HepG2 (cell line): ENCODE data around the gene CDCA5. TPM values are rescaled to one million over a fixed set of nuclear protein-coding genes. Genes with fewer than 3 reads are reported as not detected.

ENCODE experiments used
- CREBL2 ChIP-seq: sonication (generic); formaldehyde crosslinking; IDR thresholded peaks from 2 replicates; pipeline ENCODE4 v1.8.1; 2023; ENCODE audit warnings: missing genetic modification reagents, mild to moderate bottlenecking, borderline replicate concordance
- HIC2 ChIP-seq: sonication (generic); formaldehyde crosslinking; IDR thresholded peaks from 2 replicates; pipeline ENCODE4 v1.9.0; 2022; ENCODE audit warnings: low read depth, missing genetic modification reagents
- IKZF1 ChIP-seq: fragments of 450-650 bp; IDR thresholded peaks from 2 replicates; pipeline ENCODE4 v1.7.1; 2016
- JUNB ChIP-seq: sonication (generic); formaldehyde crosslinking; IDR thresholded peaks from 2 replicates; pipeline ENCODE4 v1.8.0; 2022; ENCODE audit warnings: missing genetic modification reagents, mild to moderate bottlenecking, borderline replicate concordance
- MAFK ChIP-seq, 2 experiments: IDR thresholded peaks in 1 of 2; conservative IDR thresholded peaks in 1 of 2; 2 replicates each; pipeline ENCODE4 v1.6.1; 2011; ENCODE audit warnings: improper control_type of control experiment in 2 of 2, low read length in 2 of 2
- MATR3 ChIP-seq: sonication (generic); formaldehyde crosslinking; IDR thresholded peaks from 2 replicates; pipeline ENCODE4 v1.4.0; 2020; ENCODE audit warnings: missing genetic modification reagents
- MTF2 ChIP-seq: sonication (generic); formaldehyde crosslinking; IDR thresholded peaks from 2 replicates; pipeline ENCODE4 v1.5.0; 2020; ENCODE audit warnings: missing genetic modification reagents, borderline replicate concordance
- PTBP1 ChIP-seq: fragments of 200-400 bp; formaldehyde crosslinking; IDR thresholded peaks from 2 replicates; pipeline ENCODE4 v1.6.1; 2018; ENCODE audit warnings: low read length, low read depth; ENCODE audit not compliant: poor library complexity, severe bottlenecking
- RBAK ChIP-seq: sonication (generic); formaldehyde crosslinking; IDR thresholded peaks from 2 replicates; pipeline ENCODE4 v1.5.1; 2020; ENCODE audit warnings: mild to moderate bottlenecking, missing genetic modification reagents
- SOX13 ChIP-seq, 3 experiments: fragments of 450-650 bp in 1 of 3; sonication (generic) in 1 of 3; formaldehyde crosslinking in 1 of 3; IDR thresholded peaks in 2 of 3; conservative IDR thresholded peaks in 1 of 3; 2 replicates each; pipeline versions ENCODE4 v1.5.0 to v1.6.1; 2016 to 2020; ENCODE audit warnings: antibody characterized with exemption in 1 of 3, mild to moderate bottlenecking in 1 of 3, missing compliant biosample characterization in 1 of 3, missing genetic modification reagents in 1 of 3, moderate library complexity in 1 of 3
- TEAD2 ChIP-seq: sonication (generic); formaldehyde crosslinking; IDR thresholded peaks from 2 replicates; pipeline ENCODE4 v1.9.0; 2021; ENCODE audit warnings: missing genetic modification reagents
- ZBTB21 ChIP-seq: sonication (generic); formaldehyde crosslinking; IDR thresholded peaks from 2 replicates; pipeline ENCODE4 v1.4.0; 2020; ENCODE audit warnings: missing genetic modification reagents
- ZBTB26 ChIP-seq: IDR thresholded peaks from 2 replicates; pipeline ENCODE4 v1.6.1; 2016; ENCODE audit warnings: missing compliant biosample characterization, missing genetic modification reagents, borderline replicate concordance
- ZFP36 ChIP-seq: fragments of 150-350 bp; IDR thresholded peaks from 2 replicates; pipeline ENCODE4 v1.6.1; 2018; ENCODE audit warnings: borderline replicate concordance, low read length, low read depth; ENCODE audit not compliant: partially characterized antibody
- ZIK1 ChIP-seq: sonication (generic); formaldehyde crosslinking; IDR thresholded peaks from 2 replicates; pipeline ENCODE4 v1.5.0; 2020; ENCODE audit warnings: mild to moderate bottlenecking, low read depth, missing genetic modification reagents, borderline replicate concordance
- ZMYM4 ChIP-seq: sonication (generic); formaldehyde crosslinking; IDR thresholded peaks from 2 replicates; pipeline ENCODE4 v1.8.1; 2023; ENCODE audit warnings: mild to moderate bottlenecking, missing genetic modification reagents
- ZNF101 ChIP-seq: sonication (generic); formaldehyde crosslinking; IDR thresholded peaks from 2 replicates; pipeline ENCODE4 v1.4.0; 2020; ENCODE audit warnings: mild to moderate bottlenecking, low read depth, missing genetic modification reagents, borderline replicate concordance
- ZNF121 ChIP-seq: sonication (generic); formaldehyde crosslinking; IDR thresholded peaks from 2 replicates; pipeline ENCODE4 v1.5.0; 2020; ENCODE audit warnings: mild to moderate bottlenecking, missing genetic modification reagents
- ZNF274 ChIP-seq: sonication (generic); formaldehyde crosslinking; IDR thresholded peaks from 2 replicates; pipeline ENCODE4 v1.5.1; 2020; ENCODE audit warnings: mild to moderate bottlenecking, missing genetic modification reagents
- ZNF460 ChIP-seq: sonication (generic); formaldehyde crosslinking; IDR thresholded peaks from 2 replicates; pipeline ENCODE4 v1.5.1; 2020; ENCODE audit warnings: missing genetic modification reagents, mild to moderate bottlenecking, borderline replicate concordance
- ZNF513 ChIP-seq: sonication (generic); formaldehyde crosslinking; conservative IDR thresholded peaks from 2 replicates; pipeline ENCODE4 v1.5.0; 2020; ENCODE audit warnings: missing genetic modification reagents
- polyA plus RNA-seq, 8 experiments: library from polyadenylated mRNA; depleted of rRNA in 3 of 8; stranded (reverse) in 7 of 8; unstranded in 1 of 8; fragments of >200 nt; fragmentation: Illumina TruSeq in 4 of 8; extraction: Trizol in 4 of 8; gene quantifications; 2 replicates each; pipeline versions ENCODE4 v1.2.1 to v1.2.3, GENCODE V29; 2011 to 2016; ENCODE audit warnings: low read depth in 4 of 8, missing spikeins in 1 of 8, mixed read lengths in 1 of 8; ENCODE audit not compliant: insufficient read depth in 1 of 8
- total RNA-seq, 5 experiments: library from RNA; depleted of rRNA; stranded (reverse); fragments of >200 nt; fragmentation: Illumina TruSeq; extraction: Trizol; gene quantifications; 2 replicates each; pipeline ENCODE4 v1.2.3, GENCODE V29; 2016; ENCODE audit warnings: low read depth in 1 of 5

CDCA5 gene
- total and polyA plus RNA-seq, 2 of the 13 experiments (the other 11 are each of a cell fraction or from before 2014, with no cell fraction given): 13.5 to 50.6 TPM

GRCh38 chr11:65040847-65041622 is 42.8 kb downstream of the CDCA5 start, which contains the start of gene SAC3D1 (continued):
- TF ChIP-seq HIC2 (CRISPR knock-in tag) (no peak), ZNF513 (no peak), CREBL2 (CRISPR knock-in tag) (no peak), ZMYM4 (CRISPR knock-in tag) (peak; percentile 61; the same call in 1 of the 2 replicates), ZNF460 (CRISPR knock-in tag) (no peak), JUNB (CRISPR knock-in tag) (no peak), RBAK (CRISPR knock-in tag) (no peak), PTBP1 (peak; percentile 53), ZBTB21 (CRISPR knock-in tag) (no peak), ZBTB26 (CRISPR knock-in tag) (no peak), TEAD2 (no peak), ZNF101 (CRISPR knock-in tag) (no peak), MATR3 (CRISPR knock-in tag) (no peak), SOX13 (IDR thresholded peaks at IDR 0.05) (no peak), SOX13 (CRISPR knock-in tag; conservative IDR thresholded peaks at IDR 0.05 in 1 of 2, IDR thresholded peaks at IDR 0.05 in 1 of 2) (peak in 1 of 2 experiments; percentile 11; a peak in 1 of 4 replicates), IKZF1 (no peak), MAFK (conservative IDR thresholded peaks at IDR 0.05 in 1 of 2, IDR thresholded peaks at IDR 0.05 in 1 of 2; ENCODE audit: low read length in 2 of 2) (no peak), ZIK1 (CRISPR knock-in tag) (peak; percentile 64; the same call in 1 of the 2 replicates), ZNF121 (CRISPR knock-in tag) (no peak), ZNF274 (CRISPR knock-in tag) (peak; percentile 22; the same call in 1 of the 2 replicates), ZFP36 (no peak), MTF2 (CRISPR knock-in tag) (no peak)
